Suppressor macrophage treated with lipopolysaccharide for 4 hours (primary cell): ENCODE results near the gene TRIM7.
A peak's percentile ranks its signal among the peaks of the same experiment; 100 is the strongest.
"Not testable (repeated sequence)": the region's sequence is repeated elsewhere in the genome, so short reads cannot be mapped to it uniquely, and the experiment has no call there.

Experiments
- DNase-seq: peaks from one replicate; pipeline ENCODE4 v3.0.0-alpha.2; 2020

TRIM7 gene

DNA sequence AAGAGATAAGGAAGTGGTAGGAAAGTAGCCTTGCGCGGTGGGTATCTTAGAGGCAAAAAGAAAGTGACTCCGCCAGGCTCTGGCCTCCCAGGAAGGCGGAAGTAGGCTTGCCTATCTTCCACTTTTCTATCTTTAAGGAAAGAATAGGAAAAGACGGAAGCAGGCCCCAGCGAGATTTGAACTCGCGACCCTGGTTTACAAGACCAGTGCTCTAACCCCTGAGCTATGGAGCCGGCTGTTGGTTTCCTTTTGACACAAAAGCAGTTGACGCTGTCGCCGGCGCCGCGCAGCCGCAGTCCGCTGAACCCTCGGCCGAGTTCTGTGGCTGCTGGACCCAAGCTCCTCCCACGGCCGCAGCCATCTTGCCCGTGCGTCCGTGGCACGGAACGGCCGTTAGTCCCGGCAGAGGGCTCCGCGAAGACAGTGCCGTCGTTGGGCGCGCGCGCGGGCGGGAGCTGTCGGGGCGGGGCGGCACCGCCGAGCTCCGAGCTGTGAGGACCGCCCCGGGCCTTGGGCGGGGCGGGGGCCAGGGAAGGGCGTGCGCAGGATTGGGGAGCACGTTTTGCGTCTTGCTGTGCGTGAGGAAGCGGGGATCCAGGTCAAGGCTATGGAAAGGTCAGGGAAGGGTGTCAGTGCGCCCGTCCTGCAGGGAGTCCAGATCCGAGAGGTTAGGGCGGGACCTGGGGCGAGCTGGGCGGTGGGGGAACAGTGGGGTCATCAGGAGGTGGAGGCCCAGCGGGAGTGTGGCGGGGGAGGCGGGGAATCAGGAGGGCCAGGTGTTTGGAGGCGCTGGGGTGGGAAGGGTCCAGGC, 13.3 kb downstream of the TRIM7 start:
- peak; percentile 98 for DNase-seq

DNA sequence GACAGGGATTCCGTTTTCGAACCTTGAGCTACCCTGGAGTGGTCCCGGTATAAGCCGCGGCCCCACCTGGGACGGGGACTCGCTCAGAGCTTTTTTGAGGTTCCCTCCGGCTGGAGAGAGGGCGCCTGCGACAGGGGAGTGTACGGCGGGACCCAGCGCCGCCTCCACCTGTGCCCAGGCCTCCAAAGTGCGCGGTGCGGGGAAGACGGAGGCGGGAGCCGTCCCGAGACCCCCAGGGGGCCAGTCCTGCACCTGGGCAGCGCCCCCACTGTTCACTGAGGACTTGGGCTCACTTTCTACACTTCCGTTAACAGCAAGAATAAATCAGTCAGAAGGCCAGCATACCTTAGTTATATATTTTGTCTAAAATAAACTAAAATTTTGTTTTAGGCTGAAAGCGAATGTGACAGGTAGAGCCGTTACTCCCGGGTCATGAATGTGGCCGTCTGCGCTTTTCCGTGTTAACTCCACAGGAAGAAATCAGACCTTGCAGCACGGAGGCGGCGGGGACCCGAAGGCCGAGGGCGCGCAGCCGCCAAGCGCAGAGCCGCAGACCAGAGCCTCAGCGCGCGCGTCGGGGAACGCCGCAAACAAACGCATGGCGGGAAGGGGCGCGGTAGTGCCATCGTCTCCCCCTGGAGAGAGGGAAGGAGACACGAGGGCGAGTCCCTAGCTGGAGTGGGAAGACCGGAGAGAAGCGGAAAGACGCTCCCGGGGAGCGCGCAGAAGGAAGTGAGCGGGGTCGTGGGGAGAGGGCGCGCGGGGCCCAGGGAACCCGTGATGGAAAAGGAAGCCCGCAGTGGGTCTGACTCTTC, 14.1 kb downstream of the TRIM7 start:
- no peak for DNase-seq

DNA sequence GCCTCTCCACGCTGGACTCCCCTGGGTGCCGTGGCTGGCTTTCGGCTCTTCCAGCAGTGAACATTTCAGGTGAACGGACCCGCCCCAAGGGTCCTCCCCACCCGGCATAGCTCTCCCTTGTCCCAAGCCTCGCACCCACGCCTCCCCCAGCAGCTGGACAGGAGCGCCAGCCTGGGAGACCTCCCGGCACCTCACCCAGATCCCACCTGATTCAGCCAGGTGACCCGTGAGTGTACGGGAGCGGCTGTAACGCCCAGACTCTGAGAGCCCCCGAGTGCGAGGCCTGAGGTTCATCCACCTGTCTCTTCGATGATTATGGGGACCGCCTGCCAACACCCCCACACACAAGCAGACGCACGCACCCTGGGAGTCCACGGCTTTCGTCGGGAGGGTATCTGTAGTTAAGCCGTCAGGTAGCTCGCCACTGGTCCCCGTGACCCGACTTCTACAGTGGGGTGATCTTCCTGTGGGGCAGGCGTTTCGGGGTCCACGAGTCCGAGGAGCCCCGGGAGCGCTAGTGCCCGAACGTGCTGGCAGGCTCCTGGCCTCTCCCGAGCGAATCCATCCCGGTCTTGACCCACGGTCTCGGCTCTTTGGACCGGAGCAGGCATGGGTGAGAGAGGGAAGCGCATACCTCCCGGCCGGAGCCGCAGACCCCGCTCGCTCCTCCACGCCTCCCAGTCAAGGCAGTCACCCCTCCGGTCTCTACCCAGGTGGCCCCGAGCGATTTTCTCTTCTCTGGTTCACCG, 14.9 kb downstream of the TRIM7 start:
- no peak for DNase-seq

DNA sequence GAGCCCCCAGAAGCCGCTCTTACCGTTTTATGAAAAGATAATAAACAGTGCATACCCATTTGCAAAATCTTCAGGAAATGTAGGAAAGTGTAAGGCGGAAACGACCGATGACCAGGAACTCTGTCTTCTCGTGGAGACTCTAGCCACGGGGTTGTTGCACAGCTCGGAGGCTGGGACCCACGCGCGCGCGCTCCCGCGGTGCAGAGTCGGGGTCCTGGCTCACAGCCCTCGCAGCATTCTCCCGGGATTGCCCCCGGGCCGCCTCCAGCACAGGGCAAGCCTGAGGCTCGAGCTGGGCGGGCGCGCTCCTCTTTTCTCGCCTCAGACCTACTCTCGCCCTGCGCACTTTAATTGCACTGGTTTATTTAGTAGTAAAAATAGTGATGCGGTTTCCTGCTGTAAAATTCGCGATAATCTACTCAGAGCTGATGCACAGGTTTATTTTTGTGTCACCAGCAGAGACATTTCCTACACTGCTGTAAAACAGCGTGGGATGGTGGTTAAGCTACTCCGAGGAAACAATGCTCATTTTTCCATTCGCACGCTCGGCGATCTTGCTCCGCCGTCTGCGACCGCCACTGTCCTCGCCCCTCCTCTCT, 15.5 kb downstream of the TRIM7 start:
- no peak for DNase-seq

DNA sequence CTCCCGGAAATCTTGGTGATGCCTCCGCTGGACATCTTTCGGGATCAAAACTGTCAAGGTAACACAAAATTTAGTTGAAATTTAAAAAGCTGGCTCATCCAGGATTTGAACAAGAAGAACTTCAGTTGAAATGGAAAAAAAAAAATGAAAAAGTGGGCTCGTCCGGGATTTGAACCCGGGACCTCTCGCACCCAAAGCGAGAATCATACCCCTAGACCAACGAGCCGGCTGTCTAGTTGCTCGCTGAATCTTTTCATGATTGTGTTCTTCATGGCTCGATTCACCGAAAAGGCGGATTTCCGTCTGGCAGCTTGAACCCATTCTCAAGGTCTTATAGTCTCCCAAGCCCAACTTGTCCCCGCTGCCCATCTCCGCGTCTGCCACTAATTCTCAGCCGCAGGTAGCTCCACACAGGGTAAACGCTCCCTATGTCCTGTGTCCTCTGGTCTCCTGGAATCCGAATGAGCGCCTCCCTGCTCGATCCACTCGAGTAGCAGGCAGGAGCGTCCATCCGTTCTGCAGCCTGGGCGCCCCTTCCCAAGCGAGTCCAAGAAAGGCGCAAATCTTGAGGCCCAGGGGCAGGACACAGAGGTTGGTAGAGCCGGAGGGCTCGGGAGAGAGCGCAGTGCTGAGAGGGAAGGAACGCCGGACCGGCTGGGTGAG, 16.2 kb downstream of the TRIM7 start:
- DNase-seq, result peak; percentile 87

DNA sequence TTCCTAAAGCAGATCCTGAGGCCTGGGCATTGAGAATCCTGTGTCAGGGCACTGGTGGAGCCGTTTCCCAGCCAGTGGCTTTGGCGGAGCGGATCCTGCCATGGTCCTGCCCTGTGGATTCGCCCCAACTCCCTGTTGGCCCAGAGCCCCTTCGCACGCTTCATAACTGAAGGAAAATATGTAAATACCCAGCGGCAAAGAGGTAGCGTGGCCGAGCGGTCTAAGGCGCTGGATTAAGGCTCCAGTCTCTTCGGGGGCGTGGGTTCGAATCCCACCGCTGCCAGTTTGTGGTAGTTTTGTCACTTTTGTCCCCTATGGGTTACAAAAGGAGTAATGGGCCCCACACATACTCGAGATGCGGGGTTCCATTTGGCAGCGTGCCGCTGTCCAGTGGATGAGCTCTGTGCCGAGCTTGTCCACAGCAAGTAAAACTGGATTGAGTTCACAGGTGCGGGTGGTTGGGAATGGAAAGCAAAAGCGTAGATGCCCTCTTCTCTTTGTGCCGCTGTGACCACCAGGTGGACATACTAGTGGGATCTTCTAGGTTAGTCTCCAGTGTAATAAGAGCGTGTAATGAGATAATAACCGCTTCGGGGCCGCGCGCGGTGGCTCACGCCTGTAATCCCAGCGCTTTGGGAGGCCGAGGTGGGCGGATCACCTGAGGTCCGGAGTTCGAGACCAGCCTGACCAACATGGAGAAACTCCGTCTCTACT, 17.3 kb downstream of the TRIM7 start:
- DNase-seq, result peak; percentile 73

DNA sequence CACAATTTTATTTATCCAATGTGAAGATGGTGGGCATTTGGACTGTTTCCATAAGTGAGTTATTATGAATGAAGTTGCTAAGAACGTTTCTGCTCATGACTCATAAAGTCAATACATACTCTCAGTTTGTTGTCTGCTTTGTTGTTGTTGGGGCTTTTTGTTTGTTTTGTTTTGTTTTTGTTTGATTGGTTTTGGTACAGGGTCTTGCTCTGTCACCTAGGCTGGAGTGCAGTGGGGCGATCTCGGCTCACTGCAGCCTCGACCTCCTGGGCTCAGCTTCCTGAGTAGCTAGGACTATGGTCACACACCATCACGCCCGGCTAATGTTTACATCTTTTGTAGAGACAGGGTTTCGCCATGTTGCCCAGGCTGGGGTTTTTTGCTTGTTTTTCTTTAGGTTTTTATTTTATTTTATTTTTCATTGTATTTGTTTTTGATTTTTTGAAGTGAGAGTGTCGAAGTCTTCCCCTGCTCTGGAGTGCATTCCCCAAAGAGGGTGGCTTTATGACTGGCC, 18.0 kb downstream of the TRIM7 start:
- no peak for DNase-seq

DNA sequence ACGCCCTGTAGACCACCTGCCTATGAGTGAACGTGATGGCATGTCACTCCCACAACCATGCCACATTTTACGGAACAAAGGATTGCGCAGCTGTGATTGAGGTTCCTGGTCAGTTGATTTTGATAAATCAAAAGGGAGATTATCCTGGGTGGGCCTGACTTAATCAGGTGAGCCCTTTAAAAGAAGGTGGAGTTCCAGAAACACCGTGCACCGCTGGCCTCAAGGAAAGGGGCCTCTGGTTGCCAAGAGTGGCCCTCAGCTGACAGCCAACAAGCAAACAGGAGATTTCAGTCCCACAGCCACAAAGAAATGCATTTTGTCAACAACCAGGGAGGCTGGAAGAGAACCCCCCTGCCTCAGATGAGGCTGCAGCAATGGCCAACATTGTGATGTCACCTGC, 19.0 kb downstream of the TRIM7 start:
- DNase-seq, result no peak

DNA sequence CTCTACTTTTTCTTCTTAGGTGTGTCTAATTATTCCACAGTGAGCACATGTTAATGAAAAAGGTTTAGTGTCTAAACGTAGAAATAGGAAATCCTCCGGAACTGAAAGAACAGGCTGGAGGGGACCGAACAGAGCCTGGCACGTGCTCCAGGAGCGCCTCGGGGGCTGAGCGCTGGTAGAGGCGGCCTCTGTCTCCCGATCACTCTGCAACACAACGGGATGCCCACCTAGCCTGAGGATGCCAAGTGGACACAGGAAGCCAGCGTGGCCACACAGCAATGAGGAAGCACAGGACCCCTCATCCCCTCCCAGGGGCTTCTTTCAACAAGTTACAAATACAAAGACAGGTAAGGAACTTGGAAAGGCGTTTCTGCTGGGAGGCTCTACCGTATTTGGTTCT, 19.4 kb downstream of the TRIM7 start:
- DNase-seq, result no peak

DNA sequence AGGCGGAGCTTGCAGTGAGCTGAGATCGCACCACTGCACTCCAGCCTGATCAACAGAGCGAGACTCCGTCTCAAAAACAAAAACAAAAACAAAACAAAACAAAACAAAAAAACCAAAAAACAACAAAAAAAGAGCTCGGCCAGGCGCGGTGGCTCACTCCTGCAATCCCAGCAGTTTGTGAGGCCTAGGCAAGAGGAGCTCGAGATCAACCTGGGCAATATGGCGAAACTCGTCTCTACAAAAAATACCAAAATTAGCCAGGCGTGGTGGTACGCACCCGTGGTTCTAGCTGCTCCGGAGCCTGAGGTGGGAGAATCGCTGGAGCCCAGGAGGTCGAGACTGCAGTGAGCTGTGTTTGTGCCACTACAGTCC, 20.2 kb downstream of the TRIM7 start:
- no peak for DNase-seq

DNA sequence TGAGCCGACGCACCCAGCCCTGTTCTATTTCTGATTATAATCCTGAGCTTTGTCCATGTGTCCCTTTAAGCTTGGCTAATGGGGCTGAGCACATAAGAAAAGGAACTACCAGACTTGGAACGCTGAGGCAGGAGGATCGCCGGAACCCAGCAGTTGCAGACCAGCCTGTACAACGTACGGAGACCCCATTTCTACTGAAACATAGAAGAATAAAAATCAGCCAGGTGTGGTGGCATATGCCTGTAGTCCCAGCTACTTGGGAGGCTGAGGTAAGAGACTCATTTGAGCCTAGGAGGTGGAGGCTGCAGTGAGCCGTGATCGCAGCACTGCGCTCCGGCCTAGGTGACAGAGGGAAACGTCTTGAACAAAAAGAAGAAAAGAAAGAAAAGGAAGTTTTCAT, 22.3 kb downstream of the TRIM7 start:
- no peak for DNase-seq

DNA sequence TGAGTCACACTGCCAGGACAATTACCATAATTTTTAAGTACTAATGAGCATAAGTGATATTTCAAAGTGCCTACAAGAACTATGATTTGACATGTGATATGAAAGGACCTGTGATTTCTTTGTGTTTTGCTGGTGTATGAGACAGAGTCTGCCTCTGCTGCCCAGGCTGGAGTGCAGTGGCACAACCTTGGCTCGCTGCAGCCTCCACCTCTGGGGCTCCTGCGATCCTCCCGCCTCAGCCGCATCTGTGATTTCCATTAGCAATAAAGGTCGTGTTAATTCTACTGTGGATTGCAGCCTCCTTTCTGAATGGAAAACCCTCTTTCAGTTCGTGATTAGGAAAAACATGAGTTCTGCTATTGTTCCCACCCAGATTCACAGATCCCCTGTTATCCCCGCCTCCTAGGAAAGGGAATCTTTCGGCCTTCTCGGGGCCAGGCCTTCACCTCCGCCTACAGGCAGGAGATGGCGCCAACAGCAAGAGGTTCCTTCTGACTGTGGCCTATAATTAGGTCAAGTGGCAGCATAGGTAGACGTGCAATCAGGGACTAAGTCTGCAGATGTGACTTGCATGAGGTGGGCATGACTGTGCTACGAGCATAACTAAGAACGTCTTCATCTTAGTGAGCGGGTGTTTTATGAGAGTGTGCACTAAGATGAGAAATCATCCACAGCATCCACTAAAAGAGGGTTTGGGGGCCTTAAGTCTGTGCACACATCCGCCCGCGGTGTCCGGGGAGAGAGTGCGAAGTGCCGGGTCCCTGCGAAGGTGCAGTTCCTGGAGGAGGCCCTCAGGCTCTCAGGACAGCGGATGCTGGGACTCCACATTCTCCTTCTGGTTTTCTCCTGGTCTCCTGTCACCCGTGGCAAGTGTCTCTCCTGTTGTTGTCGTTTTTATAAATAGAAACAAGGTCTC, 23.1 kb downstream of the TRIM7 start:
- peak; percentile 69 for DNase-seq

DNA sequence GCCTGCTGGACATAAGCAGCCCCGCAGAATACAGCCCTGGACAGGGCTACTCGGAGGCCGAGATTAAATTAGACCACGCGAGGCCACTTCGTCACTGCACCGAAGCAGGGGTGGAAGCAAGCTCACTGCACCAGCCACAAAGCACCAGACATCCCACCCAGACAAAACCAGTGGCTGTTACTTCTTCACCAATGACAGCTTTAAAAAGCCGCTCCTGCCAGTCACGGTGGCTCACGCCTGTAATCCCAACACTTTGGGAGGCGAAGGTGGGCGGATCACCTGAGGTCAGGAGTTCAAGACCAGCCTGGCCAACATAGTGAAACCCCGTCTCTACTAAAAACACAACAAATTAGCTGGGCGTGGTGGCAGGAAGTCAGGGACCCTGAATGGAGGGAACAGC, 27.4 kb downstream of the TRIM7 start:
- not testable (repeated sequence) for DNase-seq

DNA sequence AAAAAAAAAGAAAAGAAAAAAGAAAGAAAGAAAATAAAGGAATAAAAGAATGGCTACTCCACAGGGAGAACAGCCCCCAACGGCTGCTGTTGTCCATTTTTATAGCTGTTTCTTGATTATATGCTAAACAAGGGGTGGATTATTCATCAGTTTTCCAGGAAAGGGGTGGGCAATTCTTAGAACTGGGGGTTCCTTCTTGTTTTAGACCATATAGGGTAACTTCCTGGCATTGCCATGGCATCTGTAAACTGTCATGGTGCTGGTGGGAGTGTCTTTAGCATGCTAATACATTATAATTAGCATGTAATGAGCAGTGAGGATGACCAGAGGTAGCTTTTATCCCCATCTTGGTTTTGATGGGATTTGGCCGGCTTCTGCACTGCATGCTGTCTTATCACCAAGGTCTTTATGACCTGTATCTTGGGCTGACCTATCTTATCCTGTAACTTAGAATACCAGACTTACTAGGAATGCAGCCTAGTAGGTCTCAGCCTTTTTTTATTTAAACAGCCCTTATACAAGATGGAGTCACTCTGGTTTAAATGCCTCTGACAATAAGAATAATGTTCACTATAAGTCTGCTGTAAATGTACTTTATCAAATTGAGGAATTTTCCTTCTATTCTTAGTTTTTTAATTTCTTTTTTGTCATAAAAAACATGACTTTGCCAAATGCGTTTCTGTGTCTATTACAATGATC, 28.6 kb downstream of the TRIM7 start:
- no peak for DNase-seq

DNA sequence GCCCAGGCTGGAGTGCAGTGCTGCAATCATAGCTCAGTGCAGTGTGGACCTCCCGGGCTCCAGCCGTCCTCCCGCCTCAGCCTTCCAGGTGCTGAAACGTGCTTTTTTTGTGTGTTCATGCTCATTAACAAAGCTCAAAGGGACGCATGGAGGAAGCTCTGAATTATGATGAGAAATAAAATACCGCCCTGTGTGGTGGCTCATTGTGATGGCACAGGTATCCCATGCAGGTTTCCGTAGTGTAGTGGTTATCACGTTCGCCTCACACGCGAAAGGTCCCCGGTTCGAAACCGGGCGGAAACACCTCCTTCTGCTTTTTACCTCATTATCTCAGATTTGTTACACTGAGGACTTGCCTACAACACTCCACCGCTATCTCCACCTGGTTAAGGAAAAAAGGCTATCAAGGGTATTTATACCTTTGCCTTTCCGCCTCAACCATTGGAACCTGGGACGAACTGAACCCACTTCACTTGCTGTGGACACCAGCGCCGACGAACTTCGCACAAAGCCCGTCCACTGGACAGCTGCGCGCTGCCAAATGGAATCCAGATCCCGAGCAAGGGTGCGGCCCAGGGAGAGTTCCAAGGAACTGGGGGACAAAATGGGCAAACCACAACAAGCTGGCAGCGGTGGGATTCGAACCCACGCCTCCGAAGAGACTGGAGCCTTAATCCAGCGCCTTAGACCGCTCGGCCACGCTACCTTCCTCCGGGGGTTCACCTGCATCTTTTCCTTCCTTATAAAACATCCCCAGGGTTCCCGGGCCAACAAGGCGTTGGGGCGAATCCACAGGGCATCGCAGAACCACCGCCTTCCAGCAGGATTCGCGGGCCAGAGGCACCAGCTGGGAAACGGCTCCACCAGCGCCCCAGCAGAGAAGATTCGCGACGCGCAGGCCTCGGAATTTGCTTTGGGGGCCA, 31.3 kb downstream of the TRIM7 start:
- no peak for DNase-seq

DNA sequence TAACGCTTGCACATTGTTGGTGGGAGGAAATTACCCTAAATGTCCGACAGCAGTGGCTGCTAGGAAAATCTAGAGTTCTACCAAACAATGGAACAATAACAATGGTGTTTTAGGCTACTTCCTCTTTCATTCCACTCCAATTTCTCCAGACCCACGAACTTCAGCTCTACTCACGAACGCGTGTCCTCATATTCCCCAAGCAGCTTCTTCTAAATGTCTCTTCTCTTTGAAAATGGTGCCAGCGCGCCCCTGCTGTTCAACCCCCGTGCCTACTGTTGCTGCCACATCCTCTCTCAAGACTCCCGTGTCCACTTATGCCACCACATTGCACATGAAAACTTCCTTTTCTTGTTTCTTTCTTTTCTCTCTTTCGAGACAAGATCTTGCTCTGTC, 32.0 kb downstream of the TRIM7 start:
- DNase-seq, result peak; percentile 63

DNA sequence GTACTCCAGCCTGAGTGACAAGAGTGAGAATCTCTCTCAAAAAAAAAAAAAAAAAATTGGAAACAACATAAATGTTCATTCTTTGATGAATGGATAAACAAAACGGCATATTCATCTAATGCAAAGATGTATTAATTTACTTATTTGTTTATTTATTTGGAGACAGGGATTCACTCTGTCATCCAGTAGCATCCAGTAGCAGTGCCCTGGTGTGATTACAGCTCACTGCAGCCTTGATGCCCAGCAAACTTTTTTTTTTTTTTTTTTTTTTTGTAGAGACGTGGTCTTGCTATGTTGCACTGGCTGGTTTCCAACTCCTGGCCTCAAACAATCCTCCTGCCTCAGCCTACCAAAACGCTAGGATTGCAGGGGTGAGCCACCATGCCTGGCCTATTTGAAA, 33.2 kb downstream of the TRIM7 start:
- no peak for DNase-seq

DNA sequence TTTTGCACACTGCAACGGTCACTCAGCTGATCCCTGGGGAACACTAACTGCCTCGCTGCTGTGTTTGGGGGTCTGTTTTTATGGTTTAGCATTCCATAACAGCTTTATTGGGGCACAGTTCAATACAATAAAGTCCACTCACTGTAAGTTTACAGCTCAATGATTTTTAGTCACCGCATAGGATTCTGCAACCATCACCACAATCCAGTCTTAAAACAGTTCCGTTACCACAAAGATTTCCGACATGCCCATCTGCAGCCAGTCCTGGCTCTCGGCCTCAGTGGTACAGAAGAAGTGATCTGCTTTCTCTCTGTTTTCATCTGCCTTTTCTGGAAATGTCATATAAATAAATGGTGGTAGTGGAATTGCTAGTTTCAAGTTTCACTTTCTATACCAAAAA, 34.0 kb downstream of the TRIM7 start:
- no peak for DNase-seq
